SJSA1 (cell line): ENCODE measurements around the gene DUT. TPM values are rescaled to one million over a fixed set of nuclear protein-coding genes. Genes with fewer than 3 reads are reported as not detected.
A peak's percentile ranks its signal among the peaks of the same experiment; 100 is the strongest.

ENCODE experiments used
- DNase-seq, 2 experiments: peaks; one replicate each; pipeline ENCODE4 v3.0.0-alpha.2; 2015 to 2020; ENCODE audit warnings: low spot score in 2 of 2, low read depth in 1 of 2
- H3K27ac ChIP-seq: fragments of 250-450 bp; sonication (Bioruptor Pico); 2 replicates; pipeline ENCODE4 v1.5.1; 2020; ENCODE audit warnings: mild to moderate bottlenecking, moderate library complexity
- H3K27me3 ChIP-seq: fragments of 250-450 bp; sonication (Bioruptor Pico); replicated peaks from 2 replicates; pipeline ENCODE4 v1.5.1; 2020; ENCODE audit warnings: mild to moderate bottlenecking, moderate library complexity
- H3K36me3 ChIP-seq: fragments of 250-450 bp; sonication (Bioruptor Pico); 2 replicates; pipeline ENCODE4 v1.5.1; 2020; ENCODE audit warnings: mild to moderate bottlenecking
- H3K4me1 ChIP-seq: fragments of 250-450 bp; sonication (Bioruptor Pico); replicated peaks from 2 replicates; pipeline ENCODE4 v1.6.1; 2021; ENCODE audit warnings: mild to moderate bottlenecking
- H3K4me3 ChIP-seq: fragments of 250-450 bp; sonication (Bioruptor Pico); 2 replicates; pipeline ENCODE4 v1.5.1; 2020; ENCODE audit warnings: mild to moderate bottlenecking
- H3K9me3 ChIP-seq: fragments of 250-450 bp; sonication (Bioruptor Pico); replicated peaks from 2 replicates; pipeline ENCODE4 v1.5.1; 2020; ENCODE audit warnings: mild to moderate bottlenecking
- total RNA-seq: library from RNA; depleted of rRNA; stranded (reverse); fragments of >200 nt; shearing (Covaris generic); gene quantifications from 2 replicates; pipeline ENCODE4 v1.2.3, GENCODE V29; 2014

Gene DUT
- total RNA-seq, 1 experiment from 2014 or later: 114 TPM

- H3K9me3 ChIP-seq: no peaks in the 10 kb centered on the region
- no peaks in the 10 kb centered on the region for H3K27me3 ChIP-seq
- no peak overlapping the region for H3K4me3 ChIP-seq
- H3K36me3 ChIP-seq: peaks cover 88% of the 10 kb centered on the region
- DNase-seq: no peak
- H3K4me1 ChIP-seq: peaks cover 12% of the 10 kb centered on the region
- H3K27ac ChIP-seq: no peak overlapping the region
Observed at GRCh38 chr15:48336940-48337339, 5.7 kb downstream of the DUT start.

- no peaks in the 10 kb centered on the region for H3K9me3 ChIP-seq
- no peak overlapping the region for H3K27ac ChIP-seq
- no peaks in the 10 kb centered on the region for H3K27me3 ChIP-seq
- H3K4me1 ChIP-seq: peaks cover 7% of the 10 kb centered on the region
- DNase-seq: no peak
- peaks cover 90% of the 10 kb centered on the region for H3K36me3 ChIP-seq
- no peak overlapping the region for H3K4me3 ChIP-seq
Observed at GRCh38 chr15:48337607-48338006, 6.4 kb downstream of the DUT start.

GRCh38 chr15:48340111-48340510 lies 8.9 kb downstream of the DUT start:
- Histone ChIP-seq H3K27me3 (no peaks in the 10 kb centered on the region; the same call in 1 of the 2 replicates), H3K36me3 (peaks cover 80% of the 10 kb centered on the region), H3K9me3 (no peaks in the 10 kb centered on the region), H3K27ac (no peak overlapping the region), H3K4me3 (no peak overlapping the region), H3K4me1 (no peaks in the 10 kb centered on the region)
- no peak for DNase-seq

GRCh38 chr15:48343865-48344264 lies 12.6 kb downstream of the DUT start:
- Histone ChIP-seq H3K4me1 (no peaks in the 10 kb centered on the region), H3K36me3 (peaks cover 46% of the 10 kb centered on the region), H3K9me3 (no peaks in the 10 kb centered on the region), H3K27me3 (no peaks in the 10 kb centered on the region; the same call in 1 of the 2 replicates), H3K27ac (no peak overlapping the region), H3K4me3 (no peak overlapping the region)
- DNase-seq: no peak

- H3K9me3 ChIP-seq: no peaks in the 10 kb centered on the region
- H3K27ac ChIP-seq: no peak overlapping the region
- H3K36me3 ChIP-seq: peaks cover 32% of the 10 kb centered on the region
- DNase-seq: no peak
- H3K4me3 ChIP-seq: no peak overlapping the region
- H3K4me1 ChIP-seq: no peaks in the 10 kb centered on the region
- H3K27me3 ChIP-seq: no peaks in the 10 kb centered on the region; the same call in 1 of the 2 replicates
Observed at GRCh38 chr15:48345516-48345915, 14.3 kb downstream of the DUT start.

GRCh38 chr15:48352474-48353072 lies 21.3 kb downstream of the DUT start:
- Histone ChIP-seq H3K36me3 (no peaks in the 10 kb centered on the region), H3K9me3 (no peaks in the 10 kb centered on the region), H3K27ac (no peak overlapping the region), H3K27me3 (no peaks in the 10 kb centered on the region), H3K4me1 (no peaks in the 10 kb centered on the region), H3K4me3 (no peak overlapping the region)
- peak; percentile 57 to 60 for DNase-seq

- no peak overlapping the region for H3K4me3 ChIP-seq
- no peaks in the 10 kb centered on the region for H3K36me3 ChIP-seq
- H3K4me1 ChIP-seq: peaks cover 13% of the 10 kb centered on the region
- H3K9me3 ChIP-seq: no peaks in the 10 kb centered on the region
- no peak overlapping the region for H3K27ac ChIP-seq
- no peak for DNase-seq
- H3K27me3 ChIP-seq: no peaks in the 10 kb centered on the region
Observed at GRCh38 chr15:48354694-48355303, 23.6 kb downstream of the DUT start.

- H3K27ac ChIP-seq: no peak overlapping the region
- no peaks in the 10 kb centered on the region for H3K36me3 ChIP-seq
- DNase-seq: no peak
- H3K9me3 ChIP-seq: no peaks in the 10 kb centered on the region
- H3K4me3 ChIP-seq: no peak overlapping the region
- H3K27me3 ChIP-seq: no peaks in the 10 kb centered on the region
- peaks cover 13% of the 10 kb centered on the region for H3K4me1 ChIP-seq
Observed at GRCh38 chr15:48355377-48355776, 24.1 kb downstream of the DUT start.

GRCh38 chr15:48358229-48359152 lies 27.3 kb downstream of the DUT start:
- H3K9me3 ChIP-seq: no peaks in the 10 kb centered on the region; the same call in 1 of the 2 replicates
- peaks cover 23% of the 10 kb centered on the region for H3K4me1 ChIP-seq
- H3K36me3 ChIP-seq: no peaks in the 10 kb centered on the region
- H3K4me3 ChIP-seq: no peak overlapping the region
- peak in 1 of 2 experiments; percentile 70 for DNase-seq
- H3K27me3 ChIP-seq: no peaks in the 10 kb centered on the region
- peak overlapping the region; percentile 39 for H3K27ac ChIP-seq

- H3K36me3 ChIP-seq: no peaks in the 10 kb centered on the region
- no peak overlapping the region for H3K27ac ChIP-seq
- H3K4me1 ChIP-seq: peaks cover 23% of the 10 kb centered on the region
- H3K4me3 ChIP-seq: no peak overlapping the region
- H3K9me3 ChIP-seq: no peaks in the 10 kb centered on the region; the same call in 1 of the 2 replicates
- DNase-seq: peak in 1 of 2 experiments; percentile 25
- H3K27me3 ChIP-seq: no peaks in the 10 kb centered on the region
Observed at GRCh38 chr15:48360841-48361240, 29.6 kb downstream of the DUT start.

- H3K9me3 ChIP-seq: no peaks in the 10 kb centered on the region; the same call in 1 of the 2 replicates
- no peaks in the 10 kb centered on the region for H3K36me3 ChIP-seq
- peaks cover 23% of the 10 kb centered on the region for H3K4me1 ChIP-seq
- DNase-seq: peak; percentile 48 to 57
- H3K27me3 ChIP-seq: no peaks in the 10 kb centered on the region
- no peak overlapping the region for H3K4me3 ChIP-seq
- H3K27ac ChIP-seq: peak overlapping the region; percentile 48
Observed at GRCh38 chr15:48361685-48362084, 30.5 kb downstream of the DUT start.

GRCh38 chr15:48363474-48363873 lies 32.2 kb downstream of the DUT start:
- Histone ChIP-seq H3K27ac (no peak overlapping the region), H3K36me3 (no peaks in the 10 kb centered on the region), H3K4me1 (peaks cover 20% of the 10 kb centered on the region), H3K27me3 (no peaks in the 10 kb centered on the region), H3K4me3 (no peak overlapping the region), H3K9me3 (no peaks in the 10 kb centered on the region; the same call in 1 of the 2 replicates)
- DNase-seq: no peak

GRCh38 chr15:48365575-48365974 lies 34.3 kb downstream of the DUT start:
- peaks cover 10% of the 10 kb centered on the region for H3K4me1 ChIP-seq
- no peak overlapping the region for H3K27ac ChIP-seq
- DNase-seq: no peak
- H3K4me3 ChIP-seq: no peak overlapping the region
- no peaks in the 10 kb centered on the region for H3K27me3 ChIP-seq
- H3K36me3 ChIP-seq: no peaks in the 10 kb centered on the region
- no peaks in the 10 kb centered on the region; the same call in 1 of the 2 replicates for H3K9me3 ChIP-seq
